SK-N-SH treated with all-trans-retinoic acid at 6 μM for 48 hours (cell line): ENCODE measurements around the gene FNDC3B.

ENCODE experiments used
- CSRNP3 ChIP-seq: fragments of 250-450 bp; sonication (Bioruptor Pico); IDR thresholded peaks from 2 replicates; pipeline ENCODE4 v1.5.1; 2021; ENCODE audit warnings: mild to moderate bottlenecking, moderate library complexity
- ESRRG ChIP-seq: fragments of 250-450 bp; sonication (Bioruptor Pico); IDR thresholded peaks from 2 replicates; pipeline ENCODE4 v1.6.1; 2021; ENCODE audit warnings: mild to moderate bottlenecking
- GLIS3 ChIP-seq: fragments of 250-450 bp; sonication (Bioruptor Pico); IDR thresholded peaks from 2 replicates; pipeline ENCODE4 v1.5.0; 2020; ENCODE audit warnings: mild to moderate bottlenecking, moderate library complexity
- OSR1 ChIP-seq: fragments of 250-450 bp; sonication (Bioruptor Pico); IDR thresholded peaks from 2 replicates; pipeline ENCODE4 v1.8.0; 2022; ENCODE audit warnings: moderate library complexity, mild to moderate bottlenecking, inconsistent platforms
- PATZ1 ChIP-seq: fragments of 250-450 bp; sonication (Bioruptor Pico); IDR thresholded peaks from 2 replicates; pipeline ENCODE4 v1.8.0; 2020; ENCODE audit warnings: mild to moderate bottlenecking, moderate library complexity, borderline replicate concordance
- PPARA ChIP-seq: fragments of 250-450 bp; sonication (Bioruptor Pico); IDR thresholded peaks from 2 replicates; pipeline ENCODE4 v1.5.0; 2020; ENCODE audit warnings: mild to moderate bottlenecking, borderline replicate concordance
- RARB ChIP-seq: fragments of 250-450 bp; sonication (Bioruptor Pico); IDR thresholded peaks from 2 replicates; pipeline ENCODE4 v1.8.0; 2021; ENCODE audit warnings: mild to moderate bottlenecking, moderate library complexity
- TCF4 ChIP-seq: fragments of 250-450 bp; sonication (Bioruptor Pico); IDR thresholded peaks from 2 replicates; pipeline ENCODE4 v1.8.0; 2021; ENCODE audit warnings: mild to moderate bottlenecking, moderate library complexity, borderline replicate concordance
- TSHZ2 ChIP-seq: fragments of 250-450 bp; sonication (Bioruptor Pico); IDR thresholded peaks from 2 replicates; pipeline ENCODE4 v1.5.0; 2020; ENCODE audit warnings: mild to moderate bottlenecking, moderate library complexity
- ZFP3 ChIP-seq: fragments of 250-450 bp; sonication (Bioruptor Pico); IDR thresholded peaks from 2 replicates; pipeline ENCODE4 v1.5.0; 2020; ENCODE audit warnings: mild to moderate bottlenecking, moderate library complexity
- ZNF565 ChIP-seq: fragments of 450-650 bp; formaldehyde crosslinking; conservative IDR thresholded peaks from 2 replicates; pipeline ENCODE4 v1.5.0; 2020; ENCODE audit warnings: low read depth, mild to moderate bottlenecking, moderate library complexity
- ZNF70 ChIP-seq: fragments of 450-650 bp; formaldehyde crosslinking; IDR thresholded peaks from 2 replicates; pipeline ENCODE4 v1.5.0; 2020; ENCODE audit warnings: mild to moderate bottlenecking, moderate library complexity
- ZNF8 ChIP-seq: fragments of 450-650 bp; formaldehyde crosslinking; IDR thresholded peaks from 2 replicates; pipeline ENCODE4 v1.5.0; 2020; ENCODE audit warnings: mild to moderate bottlenecking, moderate library complexity
- TF ChIP-seq, protein P1 (sequence below): fragments of 250-450 bp; sonication (Bioruptor Pico); IDR thresholded peaks from 2 replicates; pipeline ENCODE4 v1.5.1; 2020; ENCODE audit warnings: low read depth, mild to moderate bottlenecking, moderate library complexity

DNA sequence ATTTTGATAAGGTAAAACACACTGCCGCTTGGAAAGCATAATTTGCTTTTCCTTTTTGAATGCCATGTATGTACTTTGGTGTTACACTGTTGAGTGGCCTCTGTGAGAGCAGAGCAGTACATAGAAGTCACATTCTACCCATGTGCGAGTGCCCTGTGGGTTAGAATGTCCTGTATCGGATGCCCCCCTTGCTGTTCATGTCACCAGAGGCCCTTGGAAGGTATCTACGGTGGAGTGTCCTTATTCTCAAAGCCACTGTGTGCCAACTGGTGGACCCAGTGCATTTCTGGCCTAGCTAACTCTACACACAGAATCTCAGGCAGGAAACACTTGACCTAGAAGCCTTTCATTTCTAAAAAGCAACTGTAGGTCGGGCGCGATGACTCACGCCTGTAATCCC lies 271.8 kb downstream of the FNDC3B start:
- no peak for TF ChIP-seq ZFP3 (CRISPR knock-in tag)
- TF ChIP-seq ZNF8 (CRISPR knock-in tag) = no peak
- TF ChIP-seq PATZ1 = no peak
- TF ChIP-seq RARB (CRISPR knock-in tag) = no peak
- TF ChIP-seq ESRRG (CRISPR knock-in tag) = no peak
- no peak for TF ChIP-seq CSRNP3 (CRISPR knock-in tag)
- TF ChIP-seq TCF4 (CRISPR knock-in tag) = no peak
- no peak for TF ChIP-seq OSR1 (CRISPR knock-in tag)
- no peak for TF ChIP-seq ZNF565 (CRISPR knock-in tag)
- TF ChIP-seq, protein P1, sequence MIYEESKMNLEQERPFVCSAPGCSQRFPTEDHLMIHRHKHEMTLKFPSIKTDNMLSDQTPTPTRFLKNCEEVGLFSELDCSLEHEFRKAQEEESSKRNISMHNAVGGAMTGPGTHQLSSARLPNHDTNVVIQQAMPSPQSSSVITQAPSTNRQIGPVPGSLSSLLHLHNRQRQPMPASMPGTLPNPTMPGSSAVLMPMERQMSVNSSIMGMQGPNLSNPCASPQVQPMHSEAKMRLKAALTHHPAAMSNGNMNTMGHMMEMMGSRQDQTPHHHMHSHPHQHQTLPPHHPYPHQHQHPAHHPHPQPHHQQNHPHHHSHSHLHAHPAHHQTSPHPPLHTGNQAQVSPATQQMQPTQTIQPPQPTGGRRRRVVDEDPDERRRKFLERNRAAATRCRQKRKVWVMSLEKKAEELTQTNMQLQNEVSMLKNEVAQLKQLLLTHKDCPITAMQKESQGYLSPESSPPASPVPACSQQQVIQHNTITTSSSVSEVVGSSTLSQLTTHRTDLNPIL (CRISPR knock-in tag) = no peak
- no peak for TF ChIP-seq TSHZ2 (CRISPR knock-in tag)
- TF ChIP-seq ZNF70 (CRISPR knock-in tag) = no peak
- TF ChIP-seq GLIS3 (CRISPR knock-in tag) = no peak
- no peak for TF ChIP-seq PPARA (CRISPR knock-in tag)
